Subcutaneous preadipocyte (primary cell): ENCODE measurements around the gene WNT3A. TPM values are rescaled to one million over a fixed set of nuclear protein-coding genes. Genes with fewer than 3 reads are reported as not detected.

ENCODE experiments used
- small RNA-seq: library from RNA; depleted of rRNA; stranded (forward); fragments of <200 nt; gene quantifications from one replicate; pipeline ENCODE3, GENCODE V24; 2012
- total RNA-seq: library from RNA; depleted of rRNA; stranded (reverse); fragments of >200 nt; gene quantifications from 2 replicates; pipeline ENCODE4 v1.2.3, GENCODE V29; 2012

The WNT3A gene
- not detected in 2 replicates for total RNA-seq

DNA sequence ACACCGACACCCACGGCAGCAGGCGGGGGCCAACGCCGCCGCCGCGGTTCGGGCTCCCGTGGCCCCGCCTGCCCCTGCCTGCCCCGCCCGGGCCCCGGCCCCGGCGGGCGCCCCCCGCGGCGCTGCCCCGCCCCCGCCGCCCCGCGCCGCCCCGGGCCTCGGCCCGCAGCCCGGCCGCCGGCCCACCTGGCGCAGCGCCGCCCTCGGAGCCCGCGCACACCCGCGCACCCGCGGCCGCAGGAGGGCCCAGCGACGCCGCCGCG, at the start of gene WNT3A:
Gene WNT3A (plus strand): TSS at position 213 of the 263 bp plus-strand sequence. CDS start 131 bp downstream, outside the sequence.

DNA sequence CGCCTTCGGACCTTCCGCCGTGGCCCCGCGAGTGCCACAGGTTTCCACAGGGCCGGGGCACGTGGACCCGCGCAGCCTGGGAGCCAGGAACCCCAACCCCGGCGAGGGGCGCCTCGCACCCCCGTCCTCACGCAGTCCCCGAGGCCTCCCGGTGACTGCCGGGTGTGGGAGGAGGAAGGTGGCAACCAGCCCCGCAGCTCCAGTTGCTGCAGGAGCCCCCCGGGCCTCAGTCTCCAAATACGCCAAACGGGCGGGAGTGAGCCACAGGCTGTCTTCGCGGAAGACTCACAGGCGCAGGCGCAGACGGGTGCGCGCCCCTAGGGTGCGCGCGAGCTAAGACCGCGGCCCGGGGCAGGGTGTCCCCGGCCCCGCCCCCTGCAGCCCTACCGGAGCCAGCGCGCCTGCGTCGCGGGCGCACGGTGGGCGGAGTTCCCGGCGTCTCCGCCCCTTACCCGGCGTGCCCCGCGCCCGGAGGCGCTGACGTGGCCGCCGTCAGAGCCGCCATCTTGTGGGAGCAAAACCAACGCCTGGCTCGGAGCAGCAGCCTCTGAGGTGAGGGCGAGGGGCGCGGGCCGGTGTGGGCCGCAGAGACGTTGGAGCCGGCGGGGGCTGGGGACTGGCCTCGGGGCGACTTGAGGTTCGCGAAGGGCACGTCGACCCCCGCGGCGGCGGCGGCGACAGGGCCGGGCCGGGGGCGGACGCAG, 75.6 kb downstream of the WNT3A start, which contains the start of gene ARF1:
Gene ARF1 (plus strand): TSS at position 495 of the 704 bp plus-strand sequence. CDS start 14,407 bp downstream, outside the sequence.

GRCh38 chr1:228102791-228103620, 96.2 kb downstream of the WNT3A start, which contains the start of gene C1orf35:
Gene C1orf35 (minus strand): TSS chr1:228103325. CDS start chr1:228103227, 98 bp downstream.

DNA sequence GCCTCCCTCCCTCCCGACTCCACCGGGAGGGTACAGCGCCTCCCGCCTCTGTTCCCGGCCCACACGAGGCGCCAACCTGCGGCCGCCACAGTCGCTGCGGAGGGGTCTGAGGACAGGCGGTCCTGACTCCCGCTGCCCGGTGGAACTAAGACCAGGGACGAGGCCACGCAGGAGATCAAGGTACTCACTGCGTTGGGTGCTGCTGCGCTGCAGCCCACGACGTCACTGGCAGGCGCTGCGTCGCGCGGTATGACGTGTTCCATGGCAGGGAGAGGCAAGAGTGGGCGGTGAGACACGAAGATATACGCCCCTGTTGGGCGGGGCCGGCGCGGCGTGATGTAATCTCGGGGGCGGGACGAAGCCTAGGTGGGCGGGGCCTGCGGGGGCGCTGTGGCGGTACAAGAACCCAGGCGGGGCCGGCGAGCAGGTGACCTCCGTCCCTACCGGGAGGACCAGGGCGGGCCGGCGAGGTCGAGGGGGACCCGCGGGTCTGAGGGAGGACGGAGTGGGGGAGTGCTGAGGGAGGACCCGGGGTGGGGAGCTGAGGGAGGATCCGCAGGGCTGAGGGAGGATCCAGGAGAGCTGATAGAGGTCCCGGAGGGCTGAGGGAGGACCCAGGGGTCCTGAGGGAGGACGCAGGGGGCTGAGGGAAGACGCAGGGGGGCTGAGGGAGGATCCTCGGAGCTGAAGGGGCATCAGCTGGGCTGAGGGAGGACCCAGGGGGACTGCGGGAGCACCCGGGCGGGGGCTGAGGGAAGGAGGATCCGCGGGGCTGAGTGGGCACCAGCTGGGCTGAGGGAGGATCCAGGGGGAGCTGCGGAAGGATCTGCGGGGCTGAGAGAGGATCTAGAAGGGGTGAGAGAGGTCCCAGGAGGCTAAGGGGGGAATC, 102.5 kb downstream of the WNT3A start, which contains the start of gene MRPL55:
Gene MRPL55 (minus strand): TSS at position 227 of the 889 bp plus-strand sequence. CDS start 1,039 bp downstream, outside the sequence.

Small RNAs within 50 kb of the gene (small RNA-seq; reads per million reads assigned to genes)
- not detected for gene SEPT14P17

Other genes starting within 250 kb of the WNT3A start
- gene PRSS38, start 191.3 kb upstream of the WNT3A start, total RNA-seq: not detected in 2 replicates
- 0.78 and 1.5 TPM in 2 replicates for gene WNT9A, start 59.1 kb upstream of the WNT3A start, total RNA-seq
- 258 and 280 TPM in 2 replicates for gene ARF1, start 75.7 kb downstream of the WNT3A start, total RNA-seq
- gene C1orf35, start 96.3 kb downstream of the WNT3A start, total RNA-seq: 5.5 and 10.7 TPM in 2 replicates
- 35.2 and 51.4 TPM in 2 replicates for gene MRPL55, start 102.3 kb downstream of the WNT3A start, total RNA-seq
- gene GUK1, start 133.3 kb downstream of the WNT3A start, total RNA-seq: 295 and 463 TPM in 2 replicates
- gene GJC2, start 142.9 kb downstream of the WNT3A start, total RNA-seq: 1.8 and 2.7 TPM in 2 replicates
- gene IBA57, start 158.8 kb downstream of the WNT3A start, total RNA-seq: 3.7 and 4.3 TPM in 2 replicates
- gene OBSCN, start 201.0 kb downstream of the WNT3A start, total RNA-seq: 1.4 and 2.9 TPM in 2 replicates